IPS-18a (cell line): ENCODE results near the gene ALPL.

ENCODE experiments used
- H3K27ac ChIP-seq: one replicate; pipeline ENCODE4 v1.5.1; 2013; ENCODE audit warnings: low read length
- H3K27me3 ChIP-seq: one replicate; pipeline ENCODE4 v1.6.1; 2013; ENCODE audit warnings: mild to moderate bottlenecking, low read length; ENCODE audit not compliant: control insufficient read depth, insufficient read depth
- H3K36me3 ChIP-seq: one replicate; pipeline ENCODE4 v1.6.1; 2013; ENCODE audit warnings: low read depth, low read length; ENCODE audit not compliant: control insufficient read depth
- H3K4me1 ChIP-seq: one replicate; pipeline ENCODE4 v1.6.1; 2013; ENCODE audit warnings: low read depth, low read length; ENCODE audit not compliant: control insufficient read depth
- H3K4me3 ChIP-seq: one replicate; pipeline ENCODE4 v1.5.1; 2013; ENCODE audit warnings: low read length
- H3K9ac ChIP-seq: one replicate; pipeline ENCODE4 v1.6.1; 2013; ENCODE audit warnings: mild to moderate bottlenecking, low read length, moderate library complexity
- H3K9me3 ChIP-seq: one replicate; pipeline ENCODE4 v1.6.1; 2013; ENCODE audit warnings: low read depth, low read length; ENCODE audit not compliant: control insufficient read depth

Gene ALPL

GRCh38 chr1:21534674-21535378 lies 25.6 kb downstream of the ALPL start:
- H3K4me1 ChIP-seq = peaks cover 19% of the 10 kb centered on the region
- H3K27ac ChIP-seq = no peak overlapping the region
- no peaks in the 10 kb centered on the region for H3K36me3 ChIP-seq
- no peak overlapping the region for H3K9ac ChIP-seq
- H3K4me3 ChIP-seq = no peak overlapping the region
- no peaks in the 10 kb centered on the region for H3K27me3 ChIP-seq
- H3K9me3 ChIP-seq = no peaks in the 10 kb centered on the region

DNA sequence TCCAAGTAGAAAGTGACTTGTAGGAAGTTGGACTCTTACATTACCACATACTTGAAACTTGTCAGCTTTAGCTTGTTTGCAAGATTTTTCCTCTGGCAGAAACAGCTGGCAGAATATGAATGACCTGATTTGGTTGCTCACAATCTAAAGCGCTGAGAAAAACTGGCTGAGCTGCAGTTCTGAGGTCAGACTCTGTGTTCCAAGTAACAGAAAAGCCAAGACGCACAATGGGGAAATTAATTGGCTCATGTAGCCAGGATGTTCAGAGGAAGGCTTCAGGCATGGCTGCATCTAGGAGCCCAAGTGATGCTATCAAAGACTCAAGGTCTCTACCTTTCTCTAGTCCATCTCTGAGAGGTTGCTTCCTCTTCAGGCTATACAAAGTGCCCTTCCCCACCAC lies 27.0 kb downstream of the ALPL start:
- peaks cover 14% of the 10 kb centered on the region for H3K4me1 ChIP-seq
- H3K4me3 ChIP-seq = no peak overlapping the region
- no peaks in the 10 kb centered on the region for H3K36me3 ChIP-seq
- H3K27ac ChIP-seq = no peak overlapping the region
- H3K9me3 ChIP-seq = no peaks in the 10 kb centered on the region
- no peak overlapping the region for H3K9ac ChIP-seq
- no peaks in the 10 kb centered on the region for H3K27me3 ChIP-seq

- peaks cover 14% of the 10 kb centered on the region for H3K4me1 ChIP-seq
- H3K9me3 ChIP-seq = no peaks in the 10 kb centered on the region
- H3K27ac ChIP-seq = no peak overlapping the region
- no peaks in the 10 kb centered on the region for H3K27me3 ChIP-seq
- H3K36me3 ChIP-seq = no peaks in the 10 kb centered on the region
- H3K9ac ChIP-seq = no peak overlapping the region
- H3K4me3 ChIP-seq = no peak overlapping the region
These were observed 28.3 kb downstream of the ALPL start for GRCh38 chr1:21537511-21537931.

- Histone ChIP-seq H3K27ac (no peak overlapping the region), H3K27me3 (no peaks in the 10 kb centered on the region), H3K36me3 (no peaks in the 10 kb centered on the region), H3K9me3 (no peaks in the 10 kb centered on the region), H3K9ac (no peak overlapping the region), H3K4me3 (no peak overlapping the region), H3K4me1 (peaks cover 14% of the 10 kb centered on the region)
These were observed 28.9 kb downstream of the ALPL start for GRCh38 chr1:21537932-21538630.

GRCh38 chr1:21539933-21540332 lies 30.7 kb downstream of the ALPL start:
- H3K27me3 ChIP-seq = no peaks in the 10 kb centered on the region
- no peaks in the 10 kb centered on the region for H3K9me3 ChIP-seq
- H3K27ac ChIP-seq = no peak overlapping the region
- H3K9ac ChIP-seq = no peak overlapping the region
- no peak overlapping the region for H3K4me3 ChIP-seq
- H3K4me1 ChIP-seq = peaks cover 11% of the 10 kb centered on the region
- H3K36me3 ChIP-seq = no peaks in the 10 kb centered on the region

DNA sequence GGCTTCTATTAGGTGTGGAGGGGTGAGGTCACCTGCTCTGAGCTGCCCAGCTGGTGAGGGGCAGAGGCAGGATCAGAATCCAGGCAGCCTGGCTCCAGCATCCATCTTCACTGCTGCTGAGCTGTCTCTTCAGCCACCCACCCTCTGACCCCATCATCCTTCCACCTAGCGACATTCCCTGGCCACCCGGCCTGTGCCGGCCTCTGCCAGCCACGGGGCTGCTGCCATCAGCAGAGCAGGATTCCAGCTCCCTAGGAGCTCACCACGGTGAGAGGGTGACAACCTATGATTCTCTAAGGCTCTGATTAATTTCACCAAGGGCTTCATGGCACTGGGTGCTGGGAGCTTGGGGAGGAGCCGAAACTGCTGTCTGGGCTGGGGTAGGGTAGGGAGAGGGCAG lies 32.1 kb downstream of the ALPL start:
- no peak overlapping the region for H3K9ac ChIP-seq
- H3K4me1 ChIP-seq = peaks cover 11% of the 10 kb centered on the region
- no peak overlapping the region for H3K27ac ChIP-seq
- H3K4me3 ChIP-seq = no peak overlapping the region
- H3K36me3 ChIP-seq = no peaks in the 10 kb centered on the region
- no peaks in the 10 kb centered on the region for H3K9me3 ChIP-seq
- no peaks in the 10 kb centered on the region for H3K27me3 ChIP-seq

DNA sequence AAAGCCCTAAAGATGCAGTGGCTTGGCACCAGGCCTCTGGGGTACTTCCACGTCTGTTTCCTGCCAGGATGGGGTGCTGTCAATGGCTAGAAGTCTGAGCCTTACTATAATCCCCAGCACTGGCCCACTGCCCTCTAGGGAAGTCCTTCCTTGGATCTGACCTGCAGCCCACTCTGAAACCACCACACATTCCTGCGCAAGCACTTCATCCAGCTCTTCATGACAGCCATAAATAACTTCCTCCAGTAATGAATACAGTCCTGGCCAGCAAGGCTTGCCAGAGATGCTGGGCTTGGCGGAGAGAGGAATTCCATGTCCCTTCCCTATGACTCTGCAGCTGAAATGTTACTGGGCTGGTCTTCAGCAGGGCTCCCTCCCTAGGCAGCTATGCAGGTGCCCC lies 32.6 kb downstream of the ALPL start:
- Histone ChIP-seq H3K4me3 (no peak overlapping the region), H3K27me3 (no peaks in the 10 kb centered on the region), H3K36me3 (no peaks in the 10 kb centered on the region), H3K9me3 (no peaks in the 10 kb centered on the region), H3K4me1 (peaks cover 13% of the 10 kb centered on the region), H3K9ac (no peak overlapping the region), H3K27ac (no peak overlapping the region)

DNA sequence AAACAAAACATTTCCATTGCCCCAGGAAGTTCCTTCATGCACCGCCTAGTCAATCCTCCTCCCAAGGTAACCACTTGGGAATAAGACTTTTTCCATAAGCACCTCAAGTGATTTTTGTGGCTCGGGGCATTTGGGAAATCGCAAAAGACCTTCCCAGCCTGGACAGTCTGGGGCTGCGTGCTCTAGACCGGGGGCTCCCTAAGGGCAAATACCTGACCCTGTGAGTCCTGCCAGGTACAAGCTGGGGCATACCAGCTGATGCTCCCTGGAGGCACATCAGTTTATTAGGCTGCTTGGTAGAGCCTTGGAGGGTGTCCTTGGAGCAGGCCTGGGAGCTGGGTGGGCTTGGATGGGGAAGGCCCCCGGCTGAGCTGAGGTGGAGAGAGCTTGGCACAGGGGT lies 34.4 kb downstream of the ALPL start:
- no peak overlapping the region for H3K4me3 ChIP-seq
- no peak overlapping the region for H3K27ac ChIP-seq
- H3K27me3 ChIP-seq = no peaks in the 10 kb centered on the region
- no peaks in the 10 kb centered on the region for H3K36me3 ChIP-seq
- no peaks in the 10 kb centered on the region for H3K9me3 ChIP-seq
- peaks cover 4% of the 10 kb centered on the region for H3K4me1 ChIP-seq
- no peak overlapping the region for H3K9ac ChIP-seq

GRCh38 chr1:21544095-21544494 lies 34.9 kb downstream of the ALPL start:
- Histone ChIP-seq H3K27me3 (no peaks in the 10 kb centered on the region), H3K9me3 (no peaks in the 10 kb centered on the region), H3K4me1 (peaks cover 4% of the 10 kb centered on the region), H3K36me3 (no peaks in the 10 kb centered on the region), H3K27ac (no peak overlapping the region), H3K4me3 (no peak overlapping the region), H3K9ac (no peak overlapping the region)

GRCh38 chr1:21546122-21546825 lies 37.1 kb downstream of the ALPL start:
- Histone ChIP-seq H3K27ac (no peak overlapping the region), H3K4me1 (peaks cover 7% of the 10 kb centered on the region), H3K27me3 (no peaks in the 10 kb centered on the region), H3K9ac (no peak overlapping the region), H3K4me3 (no peak overlapping the region), H3K36me3 (no peaks in the 10 kb centered on the region), H3K9me3 (no peaks in the 10 kb centered on the region)

GRCh38 chr1:21547876-21548275 lies 38.7 kb downstream of the ALPL start:
- peaks cover 10% of the 10 kb centered on the region for H3K4me1 ChIP-seq
- no peak overlapping the region for H3K9ac ChIP-seq
- no peak overlapping the region for H3K4me3 ChIP-seq
- no peak overlapping the region for H3K27ac ChIP-seq
- H3K9me3 ChIP-seq = no peaks in the 10 kb centered on the region
- H3K36me3 ChIP-seq = no peaks in the 10 kb centered on the region
- H3K27me3 ChIP-seq = no peaks in the 10 kb centered on the region
